Osteoblast (primary cell): Measurements from ENCODE around the gene EEF2K. TPM values are rescaled to one million over a fixed set of nuclear protein-coding genes. Genes with fewer than 3 reads are reported as not detected.
A peak's percentile ranks its signal among the peaks of the same experiment; 100 is the strongest.
"Not testable (repeated sequence)": the region's sequence is repeated elsewhere in the genome, so short reads cannot be mapped to it uniquely, and the experiment has no call there.

Source experiments
- DNase-seq: peaks from one replicate; pipeline ENCODE4 v3.0.0; 2011; ENCODE audit warnings: low spot score, mixed read lengths; ENCODE audit not compliant: insufficient read length; ENCODE audit errors: missing footprints
- H2AFZ ChIP-seq: 2 replicates; pipeline ENCODE4 v1.6.0; 2011; ENCODE audit warnings: mild to moderate bottlenecking, low read length
- H3K27ac ChIP-seq: 2 replicates; pipeline ENCODE4 v1.5.1; 2011; ENCODE audit warnings: mild to moderate bottlenecking, low read depth, low read length, moderate library complexity
- H3K27me3 ChIP-seq: 2 replicates; pipeline ENCODE4 v1.6.0; 2012; ENCODE audit warnings: mild to moderate bottlenecking, control low read depth, inconsistent platforms, low read length, moderate library complexity; ENCODE audit not compliant: insufficient read depth
- H3K36me3 ChIP-seq: 2 replicates; pipeline ENCODE4 v1.5.1; 2011; ENCODE audit warnings: mild to moderate bottlenecking, low read length, control low read depth, moderate library complexity; ENCODE audit not compliant: insufficient read depth
- H3K4me1 ChIP-seq: 2 replicates; pipeline ENCODE4 v1.5.1; 2011; ENCODE audit warnings: mild to moderate bottlenecking, low read length, control low read depth, moderate library complexity; ENCODE audit not compliant: insufficient read depth
- H3K4me2 ChIP-seq: 2 replicates; pipeline ENCODE4 v1.6.0; 2011; ENCODE audit warnings: mild to moderate bottlenecking, low read length; ENCODE audit not compliant: insufficient read depth
- H3K4me3 ChIP-seq: fragments of 200-600 bp; sonication (generic); 3 replicates; pipeline ENCODE4 v1.5.1; 2012; ENCODE audit warnings: mild to moderate bottlenecking, low read length, inconsistent platforms; ENCODE audit not compliant: insufficient read depth
- H3K79me2 ChIP-seq: 2 replicates; pipeline ENCODE4 v1.6.0; 2012; ENCODE audit warnings: mild to moderate bottlenecking, low read length, control low read depth, inconsistent platforms; ENCODE audit not compliant: insufficient read depth
- H3K9me3 ChIP-seq: 2 replicates; pipeline ENCODE4 v1.5.1; 2011; ENCODE audit warnings: low read depth, low read length, control low read depth
- H4K20me1 ChIP-seq: 2 replicates; pipeline ENCODE4 v1.6.0; 2012; ENCODE audit warnings: mild to moderate bottlenecking, low read length, control low read depth; ENCODE audit not compliant: insufficient read depth
- total RNA-seq: library from RNA; depleted of rRNA; stranded (reverse); fragments of >200 nt; gene quantifications from 2 replicates; pipeline ENCODE4 v1.2.3, GENCODE V29; 2012
- TF ChIP-seq, protein P1 (sequence below): IDR thresholded peaks from 2 replicates; pipeline ENCODE4 v1.5.1; 2011; ENCODE audit warnings: mild to moderate bottlenecking, low read depth, low read length, moderate library complexity; ENCODE audit errors: extremely low read depth

The EEF2K gene
- total RNA-seq, 1 donor = 41.6 TPM

GRCh38 chr16:22300427-22301071 lies 94.5 kb downstream of the EEF2K start:
- H3K36me3 ChIP-seq = peaks cover 22% of the 10 kb centered on the region
- H3K4me2 ChIP-seq = no peak overlapping the region
- peaks cover 45% of the 10 kb centered on the region for H3K79me2 ChIP-seq
- H4K20me1 ChIP-seq = peaks cover 46% of the 10 kb centered on the region
- no peaks in the 10 kb centered on the region for H3K27me3 ChIP-seq
- H3K27ac ChIP-seq = no peak overlapping the region
- no peaks in the 10 kb centered on the region for H3K9me3 ChIP-seq
- H3K4me3 ChIP-seq = no peak overlapping the region
- H2AFZ ChIP-seq = no peak overlapping the region
- DNase-seq = peak; percentile 94
- H3K4me1 ChIP-seq = peaks cover 5% of the 10 kb centered on the region
- TF ChIP-seq, protein P1, sequence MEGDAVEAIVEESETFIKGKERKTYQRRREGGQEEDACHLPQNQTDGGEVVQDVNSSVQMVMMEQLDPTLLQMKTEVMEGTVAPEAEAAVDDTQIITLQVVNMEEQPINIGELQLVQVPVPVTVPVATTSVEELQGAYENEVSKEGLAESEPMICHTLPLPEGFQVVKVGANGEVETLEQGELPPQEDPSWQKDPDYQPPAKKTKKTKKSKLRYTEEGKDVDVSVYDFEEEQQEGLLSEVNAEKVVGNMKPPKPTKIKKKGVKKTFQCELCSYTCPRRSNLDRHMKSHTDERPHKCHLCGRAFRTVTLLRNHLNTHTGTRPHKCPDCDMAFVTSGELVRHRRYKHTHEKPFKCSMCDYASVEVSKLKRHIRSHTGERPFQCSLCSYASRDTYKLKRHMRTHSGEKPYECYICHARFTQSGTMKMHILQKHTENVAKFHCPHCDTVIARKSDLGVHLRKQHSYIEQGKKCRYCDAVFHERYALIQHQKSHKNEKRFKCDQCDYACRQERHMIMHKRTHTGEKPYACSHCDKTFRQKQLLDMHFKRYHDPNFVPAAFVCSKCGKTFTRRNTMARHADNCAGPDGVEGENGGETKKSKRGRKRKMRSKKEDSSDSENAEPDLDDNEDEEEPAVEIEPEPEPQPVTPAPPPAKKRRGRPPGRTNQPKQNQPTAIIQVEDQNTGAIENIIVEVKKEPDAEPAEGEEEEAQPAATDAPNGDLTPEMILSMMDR = peak; percentile 84

DNA sequence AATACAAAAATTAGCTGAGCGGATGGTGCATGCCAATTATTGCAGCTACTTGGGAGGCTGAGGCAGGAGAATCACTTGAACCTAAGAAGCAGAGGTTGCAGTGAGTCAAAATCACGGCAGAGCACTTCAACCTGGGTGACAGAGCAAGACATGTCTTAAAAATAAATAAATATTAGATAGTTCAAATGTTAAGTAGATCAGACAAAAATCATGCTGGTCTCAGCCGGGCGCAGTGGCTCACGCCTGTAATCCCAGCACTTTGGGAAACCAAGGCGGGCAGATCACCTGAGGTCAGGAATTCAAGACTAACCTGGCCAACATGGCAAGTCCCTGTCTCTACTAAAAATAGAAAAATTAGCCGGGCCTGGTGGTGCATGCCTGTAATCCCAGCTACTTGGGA lies 95.3 kb downstream of the EEF2K start:
- not testable (repeated sequence) for H2AFZ ChIP-seq, H3K4me2 ChIP-seq, H3K27me3 ChIP-seq, H3K9me3 ChIP-seq, H3K4me1 ChIP-seq, H3K4me3 ChIP-seq, DNase-seq, H3K27ac ChIP-seq
- Histone ChIP-seq H3K79me2 (peaks cover 45% of the 10 kb centered on the region), H4K20me1 (peaks cover 46% of the 10 kb centered on the region), H3K36me3 (peaks cover 25% of the 10 kb centered on the region)

- Histone ChIP-seq H3K4me3 (no peak overlapping the region), H3K4me1 (peaks cover 3% of the 10 kb centered on the region), H3K36me3 (peaks cover 29% of the 10 kb centered on the region), H4K20me1 (peaks cover 41% of the 10 kb centered on the region), H3K9me3 (no peaks in the 10 kb centered on the region), H2AFZ (no peak overlapping the region), H3K27ac (no peak overlapping the region), H3K79me2 (peaks cover 45% of the 10 kb centered on the region), H3K27me3 (no peaks in the 10 kb centered on the region), H3K4me2 (no peak overlapping the region)
- peak; percentile 25 for DNase-seq
- TF ChIP-seq, protein P1 = no peak
Observed at GRCh38 chr16:22302776-22303363, 96.8 kb downstream of the EEF2K start.

DNA sequence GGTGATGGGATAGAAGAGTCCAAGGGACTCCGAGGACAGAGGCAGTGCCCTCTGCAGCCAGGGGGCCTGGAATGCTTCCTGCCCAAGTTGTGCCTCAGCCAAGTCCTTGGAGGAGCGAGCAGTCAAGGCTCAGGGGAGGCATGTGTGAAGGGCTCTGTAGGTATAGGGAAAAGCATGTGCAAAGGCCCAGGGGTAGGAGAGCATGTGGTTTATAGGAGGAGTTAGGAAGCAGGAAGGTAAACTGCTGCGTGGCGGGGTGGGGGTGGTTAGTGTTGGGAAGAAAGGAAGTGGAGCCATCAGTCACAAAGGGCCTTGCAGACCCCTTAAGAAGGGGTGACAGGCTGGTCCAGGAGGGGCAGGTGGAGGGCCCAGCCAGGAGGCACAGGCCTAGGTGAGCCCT lies 98.3 kb downstream of the EEF2K start:
- peak; percentile 8 for DNase-seq
- Histone ChIP-seq H3K27ac (no peak overlapping the region), H3K79me2 (peaks cover 42% of the 10 kb centered on the region), H3K36me3 (peaks cover 38% of the 10 kb centered on the region), H3K4me3 (no peak overlapping the region), H3K4me2 (no peak overlapping the region), H3K27me3 (no peaks in the 10 kb centered on the region), H4K20me1 (peaks cover 32% of the 10 kb centered on the region), H3K9me3 (no peaks in the 10 kb centered on the region), H3K4me1 (peaks cover 3% of the 10 kb centered on the region), H2AFZ (no peak overlapping the region)
- TF ChIP-seq, protein P1 = no peak
